ENCODE measurements around the gene SCPEP1. TPM values are rescaled to one million over a fixed set of nuclear protein-coding genes. Genes with fewer than 3 reads are reported as not detected.
A peak's percentile ranks its signal among the peaks of the same experiment; 100 is the strongest.
"Not testable (repeated sequence)": the region's sequence is repeated elsewhere in the genome, so short reads cannot be mapped to it uniquely, and the experiment has no call there.

The SCPEP1 gene
- total RNA-seq = 88.4 TPM
- long read RNA-seq, transcript SCPEP1-201 (13 exons, 1,942 nt) = major isoform, 143 of 167 reads
- long read RNA-seq, partial matches to known transcripts = 7 of 167 reads
- long read RNA-seq, other reads (novel, unspliced or antisense) = 17 of 167 reads

GRCh38 chr17:56977673-56978395 lies at the start of gene SCPEP1:
TSS of gene SCPEP1 (plus strand) at chr17:56978131. CDS start at chr17:56978160, 29 bp downstream.
- ATAC-seq (ENCODE audit: poor library complexity) (peak; percentile 96), DNase-seq (peak; percentile 92)
- intact Hi-C loops (cut with DNase I) = no loop called here

- no peak for ATAC-seq (ENCODE audit: poor library complexity)
- intact Hi-C loops (cut with DNase I) = no loop called here
- no peak for DNase-seq
Observed at GRCh38 chr17:56928586-56928985, 49.3 kb upstream of the SCPEP1 start.

- DNase-seq (no peak), ATAC-seq (ENCODE audit: poor library complexity) (no peak)
- intact Hi-C loops (cut with DNase I) = no loop called here
Observed at GRCh38 chr17:56929362-56929969, 48.5 kb upstream of the SCPEP1 start.

- intact Hi-C loops (cut with DNase I) = no loop called here
Observed at GRCh38 chr17:56930739-56931337, 47.1 kb upstream of the SCPEP1 start.

GRCh38 chr17:56933151-56933745 lies 44.7 kb upstream of the SCPEP1 start:
- no peak for DNase-seq
- no peak for ATAC-seq (ENCODE audit: poor library complexity)
- intact Hi-C loops (cut with DNase I) = no loop called here

More at GRCh38 chr17:56930739-56931337, 47.1 kb upstream of the SCPEP1 start:
- ATAC-seq (ENCODE audit: poor library complexity) (no peak), DNase-seq (no peak)

- DNase-seq = no peak
- ATAC-seq (ENCODE audit: poor library complexity) = no peak
- intact Hi-C loops (cut with DNase I) = no loop called here
Observed at GRCh38 chr17:56933868-56934267, 44.1 kb upstream of the SCPEP1 start.

- intact Hi-C loops (cut with DNase I) = no loop called here
- ATAC-seq (ENCODE audit: poor library complexity) (no peak), DNase-seq (no peak)
Observed at GRCh38 chr17:56934280-56934679, 43.7 kb upstream of the SCPEP1 start.

GRCh38 chr17:56935461-56935860 lies 42.5 kb upstream of the SCPEP1 start:
- intact Hi-C loops (cut with DNase I) = no loop called here
- no peak for DNase-seq
- ATAC-seq (ENCODE audit: poor library complexity) = no peak

- DNase-seq (no peak), ATAC-seq (ENCODE audit: poor library complexity) (no peak)
- intact Hi-C loops (cut with DNase I) = no loop called here
Observed at GRCh38 chr17:56936697-56937322, 41.1 kb upstream of the SCPEP1 start.

GRCh38 chr17:56937687-56938086 lies 40.2 kb upstream of the SCPEP1 start:
- ATAC-seq (ENCODE audit: poor library complexity) (no peak), DNase-seq (no peak)
- intact Hi-C loops (cut with DNase I) = no loop called here

GRCh38 chr17:56938206-56938605 lies 39.7 kb upstream of the SCPEP1 start:
- ATAC-seq (ENCODE audit: poor library complexity); intact Hi-C loops (cut with DNase I); DNase-seq: not testable (repeated sequence)

- ATAC-seq (ENCODE audit: poor library complexity) = peak; percentile 38
- intact Hi-C loops (cut with DNase I) = loop anchor here (2.0 kb wide), 1 partner anchor 121 kb away; no protein-coding TSS in a partner anchor
- DNase-seq = no peak
Observed at GRCh38 chr17:56939869-56940484, 38.0 kb upstream of the SCPEP1 start.

GRCh38 chr17:56943505-56944125 lies 34.3 kb upstream of the SCPEP1 start:
- intact Hi-C loops (cut with DNase I) = no loop called here
- DNase-seq (no peak), ATAC-seq (ENCODE audit: poor library complexity) (no peak)

GRCh38 chr17:56945938-56946505 lies 31.9 kb upstream of the SCPEP1 start:
- intact Hi-C loops (cut with DNase I) = no loop called here
- ATAC-seq (ENCODE audit: poor library complexity) (no peak), DNase-seq (no peak)

GRCh38 chr17:56947741-56948140 lies 30.2 kb upstream of the SCPEP1 start:
- ATAC-seq (ENCODE audit: poor library complexity) (no peak), DNase-seq (no peak)
- intact Hi-C loops (cut with DNase I) = no loop called here

GRCh38 chr17:56948491-56948890 lies 29.4 kb upstream of the SCPEP1 start:
- intact Hi-C loops (cut with DNase I) = no loop called here
- DNase-seq = no peak
- no peak for ATAC-seq (ENCODE audit: poor library complexity)

- no peak for DNase-seq
- intact Hi-C loops (cut with DNase I) = no loop called here
- no peak for ATAC-seq (ENCODE audit: poor library complexity)
Observed at GRCh38 chr17:56949595-56949994, 28.3 kb upstream of the SCPEP1 start.

- no peak for ATAC-seq (ENCODE audit: poor library complexity)
- intact Hi-C loops (cut with DNase I) = no loop called here
- no peak for DNase-seq
Observed at GRCh38 chr17:56956992-56957391, 20.9 kb upstream of the SCPEP1 start.

Data from Right ventricle myocardium superior (tissue), 1 donor.